HG02973 (cell line): ENCODE measurements around the gene ZNF12.
"Not testable (repeated sequence)": the region's sequence is repeated elsewhere in the genome, so short reads cannot be mapped to it uniquely, and the experiment has no call there.

ENCODE experiments used
- ATAC-seq: cut with Tn5 transposase; IDR thresholded peaks from one replicate; pipeline ENCODE4 v1.9.1; 2021; ENCODE audit warnings: moderate library complexity; ENCODE audit not compliant: unreplicated experiment

ZNF12 gene

GRCh38 chr7:6706666-6707407 lies at the start of gene ZNF12:
ZNF12 (minus strand) TSS chr7:6706947; CDS start chr7:6705173, 1,774 bp downstream.
- peak; percentile 91 for ATAC-seq

GRCh38 chr7:6753964-6754363 lies 47.2 kb upstream of the ZNF12 start, which contains the start of gene RSPH10B2:
RSPH10B2 (plus strand) TSS chr7:6754103; CDS start chr7:6757678, 3,575 bp downstream.
- ATAC-seq: not testable (repeated sequence)

- not testable (repeated sequence) for ATAC-seq
Observed at GRCh38 chr7:6750173-6750572, 43.4 kb upstream of the ZNF12 start.

- not testable (repeated sequence) for ATAC-seq
Observed at GRCh38 chr7:6749335-6749734, 42.6 kb upstream of the ZNF12 start.

GRCh38 chr7:6744410-6745100 lies 37.8 kb upstream of the ZNF12 start:
- not testable (repeated sequence) for ATAC-seq

GRCh38 chr7:6738415-6738814 lies 31.7 kb upstream of the ZNF12 start:
- ATAC-seq: not testable (repeated sequence)

- no peak for ATAC-seq
Observed at GRCh38 chr7:6730343-6730633, 23.5 kb upstream of the ZNF12 start.

GRCh38 chr7:6729492-6730342 lies 23.0 kb upstream of the ZNF12 start:
- ATAC-seq: peak; percentile 84

- not testable (repeated sequence) for ATAC-seq
Observed at GRCh38 chr7:6728893-6729491, 22.2 kb upstream of the ZNF12 start.

- no peak for ATAC-seq
Observed at GRCh38 chr7:6727663-6728062, 20.9 kb upstream of the ZNF12 start.

- ATAC-seq: not testable (repeated sequence)
Observed at GRCh38 chr7:6726341-6726740, 19.6 kb upstream of the ZNF12 start.

- peak; percentile 79 for ATAC-seq
Observed at GRCh38 chr7:6725003-6725402, 18.3 kb upstream of the ZNF12 start.

GRCh38 chr7:6724351-6724750 lies 17.6 kb upstream of the ZNF12 start:
- ATAC-seq: not testable (repeated sequence)

GRCh38 chr7:6718124-6718523 lies 11.4 kb upstream of the ZNF12 start:
- ATAC-seq: no peak

GRCh38 chr7:6715898-6716297 lies 9.2 kb upstream of the ZNF12 start:
- ATAC-seq: not testable (repeated sequence)

GRCh38 chr7:6714360-6714759 lies 7.6 kb upstream of the ZNF12 start:
- no peak for ATAC-seq

- ATAC-seq: no peak
Observed at GRCh38 chr7:6709808-6710207, 3.1 kb upstream of the ZNF12 start.

- no peak for ATAC-seq
Observed at GRCh38 chr7:6708304-6708703, 1.6 kb upstream of the ZNF12 start.

GRCh38 chr7:6705959-6706665 lies 635 bp downstream of the ZNF12 start:
- peak; percentile 35 for ATAC-seq

- ATAC-seq: no peak
Observed at GRCh38 chr7:6701860-6702259, 4.9 kb downstream of the ZNF12 start.
